Activated T-cell treated with anti-CD3 and anti-CD28 coated beads, Interleukin-2, amount 50 U/mL, for 48 hours (primary cell): Measurements from ENCODE around the gene CMTM1.
"Not testable (repeated sequence)": the region's sequence is repeated elsewhere in the genome, so short reads cannot be mapped to it uniquely, and the experiment has no call there.

Experiments
- DNase-seq, 2 experiments: peaks; one replicate each; pipeline ENCODE4 v3.0.0-alpha.2; 2020

Gene CMTM1

DNA sequence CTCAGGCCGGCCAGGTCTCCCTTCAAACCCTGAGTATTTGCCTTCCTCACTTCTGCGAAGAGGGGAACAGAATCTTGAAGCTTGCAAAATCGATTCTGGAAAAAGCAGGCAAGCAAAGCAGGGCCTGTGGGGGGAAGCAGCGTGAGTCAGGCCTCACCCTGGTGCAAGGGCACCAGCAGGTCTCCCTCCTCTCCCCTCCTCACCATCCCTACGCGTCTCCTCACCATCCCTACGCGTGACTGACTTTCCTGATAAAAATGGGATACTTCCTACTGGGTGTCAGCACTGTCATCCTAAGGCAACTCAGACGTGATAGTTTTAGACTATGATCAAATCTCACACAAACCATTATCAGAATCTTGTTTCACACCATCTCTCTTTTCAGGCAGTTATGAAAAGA, 50.4 kb downstream of the CMTM1 start:
- no peak for DNase-seq

DNA sequence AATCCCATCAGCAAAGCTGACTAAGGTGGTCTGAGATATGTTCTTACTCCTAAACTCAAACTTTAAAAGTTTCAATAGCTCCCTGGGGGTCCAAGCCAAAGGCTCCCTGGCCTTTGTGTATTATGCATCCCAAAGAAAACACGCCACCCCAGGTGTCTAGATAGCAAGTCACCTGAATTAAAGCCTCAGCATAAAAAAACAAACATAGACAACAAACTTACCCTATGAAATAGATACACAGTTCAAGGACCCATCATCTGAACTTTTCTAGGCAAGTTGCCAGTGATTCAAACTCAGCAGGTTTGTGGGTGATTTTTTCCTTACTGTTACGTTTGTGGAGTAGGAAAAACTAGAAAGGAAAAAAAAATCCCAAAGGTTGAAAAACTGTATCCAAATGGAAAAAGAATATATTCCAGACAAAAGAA, 50.8 kb downstream of the CMTM1 start:
- no peak for DNase-seq

DNA sequence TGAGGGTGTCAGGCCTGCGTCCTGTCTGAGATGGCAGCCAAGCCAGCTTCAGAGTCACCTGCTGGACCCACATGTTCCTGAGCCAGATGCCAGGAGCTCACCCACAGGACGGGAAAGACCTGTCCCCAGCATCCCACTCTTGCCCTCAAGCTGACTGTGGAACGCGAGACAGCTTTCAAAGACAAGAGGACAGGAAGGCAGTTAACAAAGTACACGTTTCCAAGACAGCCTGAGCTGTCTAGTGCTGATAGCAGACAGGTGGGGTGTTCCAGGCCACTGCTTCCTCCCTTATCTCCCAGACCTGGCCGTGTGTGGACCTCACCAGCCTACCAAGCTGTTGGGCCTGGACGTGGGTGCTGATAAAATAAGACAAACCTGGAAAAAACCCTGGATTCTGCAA, 51.5 kb downstream of the CMTM1 start:
- no peak for DNase-seq

DNA sequence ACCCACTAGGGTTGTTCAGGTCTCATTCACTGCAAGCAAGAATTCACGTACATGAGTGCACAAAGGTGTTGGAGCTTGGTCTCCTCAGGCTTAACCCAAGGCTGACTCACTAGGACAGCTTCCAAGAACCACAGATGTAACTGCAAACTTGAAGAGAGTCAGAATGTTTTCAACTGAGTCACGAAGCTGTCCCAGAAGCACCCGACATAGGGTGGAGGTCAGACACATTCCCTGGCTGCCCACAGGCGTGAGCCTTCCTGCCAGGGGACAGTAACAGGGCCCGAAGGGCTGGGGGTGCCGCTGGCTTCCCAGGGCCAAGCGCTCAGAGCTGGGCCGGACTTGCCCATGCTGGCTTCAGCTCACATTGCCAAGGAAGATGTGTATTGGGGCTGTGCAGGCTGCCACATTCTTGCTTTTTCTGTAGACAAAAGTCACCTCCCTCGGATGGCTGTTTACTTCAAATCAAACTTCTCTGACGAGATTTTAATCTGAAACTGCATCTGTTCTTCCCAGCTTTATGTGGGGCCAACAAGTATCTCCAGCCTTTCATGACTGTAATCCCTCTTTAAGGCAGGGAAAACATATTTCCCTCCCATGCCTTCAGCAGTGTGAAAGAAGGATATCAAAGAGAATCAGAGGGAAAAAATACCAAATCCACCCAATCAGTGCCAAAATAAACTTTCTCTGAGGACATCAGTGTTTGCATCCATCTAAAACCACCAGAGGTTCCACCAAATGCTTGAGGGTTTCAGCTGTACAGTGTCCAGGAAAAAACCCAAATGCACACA, 52.5 kb downstream of the CMTM1 start:
- DNase-seq, result no peak

- DNase-seq, result no peak
Measured at GRCh38 chr16:66619534-66620428, 53.5 kb downstream of the CMTM1 start.

DNA sequence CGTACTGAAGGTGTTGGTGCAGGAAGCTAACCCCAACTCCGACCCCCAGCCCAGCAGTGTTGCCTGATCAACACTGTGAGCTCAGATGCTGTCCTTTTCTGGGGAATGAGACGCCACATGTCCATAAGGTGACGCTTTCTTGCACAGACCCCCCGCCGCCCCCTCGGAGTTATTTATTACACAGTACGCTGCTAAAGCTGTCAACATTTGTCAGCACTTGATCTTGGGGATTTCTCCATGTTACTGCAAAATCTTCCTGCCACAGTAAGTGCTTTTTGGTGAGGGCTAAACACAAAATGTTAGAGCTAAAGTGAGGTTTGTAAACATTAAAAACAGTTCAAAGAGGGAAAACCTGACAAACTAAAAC, 54.2 kb downstream of the CMTM1 start:
- DNase-seq, result no peak

- DNase-seq, result no peak
Measured at GRCh38 chr16:66621973-66622372, 55.7 kb downstream of the CMTM1 start.

GRCh38 chr16:66622863-66623262, 56.6 kb downstream of the CMTM1 start:
- no peak for DNase-seq

- DNase-seq, result no peak
Measured at GRCh38 chr16:66623755-66624154, 57.5 kb downstream of the CMTM1 start.

- DNase-seq, result not testable (repeated sequence)
Measured at GRCh38 chr16:66627611-66628378, 61.6 kb downstream of the CMTM1 start.
